Ureter (tissue), 1 donor: Measurements from ENCODE around the gene PUM1. TPM values are rescaled to one million over a fixed set of nuclear protein-coding genes. Genes with fewer than 3 reads are reported as not detected.

Source experiments
- DNase-seq: peaks from one replicate; pipeline ENCODE4 v3.0.0-alpha.2; 2020; ENCODE audit warnings: low spot score
- total RNA-seq: library from RNA; stranded (reverse); gene quantifications from one replicate; pipeline ENCODE4 v1.2.4, GENCODE V29; 2023
- donor health status: DM: yes; HTN: yes; CAD: no.

PUM1 gene
- total RNA-seq, 1 donor from 2014 or later, result 174 TPM

DNA sequence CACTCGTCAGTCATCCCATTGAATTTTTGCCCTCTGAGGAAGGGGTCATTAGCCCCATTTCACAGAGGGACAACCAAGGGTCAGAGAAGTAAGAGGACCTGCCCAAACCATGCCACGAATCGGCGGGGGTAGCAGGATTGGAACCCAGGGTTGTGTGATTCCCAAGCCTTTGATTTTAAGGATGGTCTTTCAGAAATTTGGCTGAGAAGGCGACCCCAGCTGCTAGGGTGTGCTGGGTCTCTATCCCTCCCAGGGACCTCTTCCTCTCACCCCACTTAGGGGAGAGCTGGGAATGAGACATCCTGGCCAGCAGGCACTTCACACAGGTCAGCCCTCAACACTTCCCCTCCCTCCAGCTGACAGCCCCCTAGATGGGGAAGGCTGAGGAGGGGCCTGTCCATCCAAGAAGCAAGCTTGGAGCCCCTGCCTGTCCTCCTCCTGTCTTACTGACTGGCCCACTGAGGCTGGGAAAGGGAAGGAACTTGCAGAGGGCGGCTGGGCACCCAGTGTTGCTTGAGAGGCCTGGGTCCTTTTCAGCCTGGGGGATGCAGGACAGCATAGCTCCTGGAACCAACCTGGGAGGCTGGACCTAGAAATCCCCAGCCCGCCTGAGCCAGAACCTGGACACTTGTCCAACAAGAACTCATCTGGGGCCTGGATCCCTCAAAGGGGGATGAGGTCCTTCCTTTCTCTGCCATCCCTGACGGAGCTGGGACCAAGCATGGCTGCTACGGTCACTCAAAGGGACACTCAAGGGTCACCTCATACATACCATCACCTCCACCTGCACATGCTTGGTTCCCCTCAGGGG, 158.7 kb downstream of the PUM1 start:
- no peak for DNase-seq

DNA sequence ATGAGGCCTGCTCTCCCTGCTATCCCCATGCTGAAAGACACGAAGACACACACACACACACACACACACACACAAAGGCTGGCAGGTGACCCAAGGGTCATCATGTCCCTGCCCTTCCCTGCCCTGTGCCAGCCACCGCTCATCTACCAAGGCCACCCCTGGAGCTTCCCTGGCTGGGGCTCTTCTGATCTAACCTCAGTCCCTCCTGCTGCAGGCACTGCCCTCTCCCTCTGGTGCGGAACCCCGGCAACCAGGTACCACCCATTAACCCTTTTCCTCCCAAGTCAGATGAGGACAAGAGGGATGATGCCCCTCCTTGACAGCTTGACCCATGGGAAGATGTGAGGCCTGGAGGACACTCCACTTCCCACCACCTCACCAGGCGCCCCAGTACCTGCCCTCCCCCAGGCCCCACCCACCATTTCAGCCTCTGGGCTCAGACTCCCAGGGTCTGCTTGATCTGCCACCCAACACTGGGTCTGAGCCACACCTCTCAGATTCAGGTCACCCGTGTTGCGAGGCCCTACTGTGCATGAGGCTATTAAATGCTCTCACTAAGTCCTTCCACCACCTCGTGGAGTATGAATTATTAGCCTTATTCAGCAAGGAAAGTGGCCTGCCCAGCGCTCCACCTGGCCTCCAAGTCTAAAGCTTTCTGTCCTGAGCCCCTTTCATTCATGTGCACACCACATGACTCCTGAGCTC, 159.4 kb downstream of the PUM1 start:
- DNase-seq, result no peak

DNA sequence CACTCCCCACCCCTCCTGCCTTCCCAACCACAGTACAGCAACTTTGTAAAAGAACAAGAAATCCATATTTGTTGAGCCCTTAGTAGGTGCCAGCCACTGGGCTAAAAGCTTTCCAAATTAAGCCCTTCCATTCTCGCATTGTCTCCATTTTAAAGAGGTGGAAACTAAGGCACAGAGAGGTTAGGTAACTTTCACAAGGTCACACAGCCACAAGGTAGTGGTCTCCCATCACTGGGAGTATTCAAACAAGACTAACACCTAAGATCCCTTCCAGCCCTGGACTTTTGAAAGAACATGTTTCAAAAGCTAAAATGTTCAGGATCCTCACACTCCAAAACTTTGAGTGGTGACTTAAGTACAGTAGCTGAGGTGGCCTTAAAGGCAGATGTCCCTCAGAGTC, 160.1 kb downstream of the PUM1 start:
- DNase-seq, result no peak

DNA sequence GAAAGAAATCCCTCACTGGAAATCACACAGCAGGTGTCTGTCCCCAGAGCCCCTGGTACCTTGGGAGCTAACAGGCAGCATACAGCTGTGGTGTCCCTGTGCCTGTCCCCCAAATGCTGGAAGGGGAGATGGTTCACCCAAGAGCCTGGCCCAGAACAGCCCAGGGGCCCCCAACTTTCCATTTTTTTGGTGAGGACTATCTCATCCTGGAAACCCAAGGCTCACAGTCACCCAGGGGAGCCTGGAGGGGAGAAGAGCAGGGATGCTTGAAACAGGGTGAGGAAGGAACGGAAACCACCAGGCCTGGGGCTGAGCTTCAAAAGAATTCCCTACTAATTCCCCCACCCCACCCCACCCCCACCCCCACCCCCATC, 160.6 kb downstream of the PUM1 start:
- DNase-seq, result no peak

DNA sequence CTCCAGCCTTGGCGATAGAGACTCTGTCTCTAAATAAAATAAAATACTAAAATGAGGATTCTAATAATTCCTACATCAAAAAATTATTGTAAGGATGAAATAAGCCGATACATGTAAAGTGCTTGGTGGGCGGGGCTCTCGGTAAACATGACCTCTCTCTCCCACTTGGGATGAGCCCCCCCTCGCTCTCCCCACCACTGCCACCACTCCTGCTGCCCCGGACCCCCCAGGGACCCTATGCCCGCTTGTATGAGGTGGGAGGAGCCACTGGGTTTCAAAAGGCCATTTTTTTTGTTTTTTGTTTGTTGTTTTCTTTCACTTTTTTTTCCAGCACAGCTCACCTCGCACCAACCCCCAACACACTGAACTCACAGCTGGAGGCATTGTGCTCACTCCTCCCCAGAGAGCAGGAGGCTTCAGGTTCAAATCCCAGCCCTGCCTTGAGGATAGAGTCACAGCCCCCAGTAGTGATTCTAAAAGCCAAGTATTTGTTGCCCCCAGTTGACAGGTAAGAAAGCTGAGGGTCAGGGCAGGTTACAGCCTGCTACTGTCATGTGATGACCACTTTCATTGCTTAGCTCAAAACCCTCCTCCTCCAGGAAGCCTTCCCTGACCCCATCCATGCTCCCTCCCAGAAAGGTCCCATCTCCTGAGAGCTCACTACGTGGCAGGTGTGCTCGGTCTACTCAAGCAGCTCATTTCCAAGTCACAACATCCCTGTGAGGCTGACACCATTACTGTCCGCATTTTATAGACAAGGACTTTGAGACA, 161.1 kb downstream of the PUM1 start:
- DNase-seq, result no peak

DNA sequence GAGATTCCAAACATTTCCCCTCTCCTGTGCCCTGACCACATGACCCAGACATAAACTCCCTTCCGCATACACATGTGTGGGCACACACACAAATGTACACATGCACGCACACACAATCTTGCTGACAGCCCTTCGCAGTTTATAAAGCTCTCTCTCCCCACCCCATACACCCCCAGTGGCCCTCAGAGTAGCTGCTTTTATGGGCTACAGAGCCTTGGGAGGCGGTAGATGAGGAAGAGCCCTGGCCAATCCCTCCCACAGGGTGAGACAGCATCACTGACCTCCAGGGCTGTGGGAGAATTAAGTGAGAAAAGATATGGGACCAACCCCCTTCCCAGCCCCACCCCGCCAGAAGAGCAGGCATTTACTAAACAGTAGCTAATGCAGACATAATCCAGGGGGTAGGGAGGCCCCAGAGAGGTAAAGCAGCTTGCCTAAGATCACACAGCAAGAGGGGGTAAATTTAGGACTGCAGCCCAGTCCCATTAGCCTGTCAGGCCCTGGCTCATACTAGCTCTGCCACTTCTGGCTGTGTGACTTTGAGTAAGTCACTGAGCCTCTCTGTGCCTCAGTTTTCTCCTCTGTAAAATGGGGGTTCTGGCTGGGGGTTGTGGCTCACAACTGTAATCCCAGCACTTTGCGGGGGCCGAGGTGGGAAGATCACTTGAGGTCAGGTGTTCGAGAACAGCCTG, 162.0 kb downstream of the PUM1 start:
- no peak for DNase-seq

DNA sequence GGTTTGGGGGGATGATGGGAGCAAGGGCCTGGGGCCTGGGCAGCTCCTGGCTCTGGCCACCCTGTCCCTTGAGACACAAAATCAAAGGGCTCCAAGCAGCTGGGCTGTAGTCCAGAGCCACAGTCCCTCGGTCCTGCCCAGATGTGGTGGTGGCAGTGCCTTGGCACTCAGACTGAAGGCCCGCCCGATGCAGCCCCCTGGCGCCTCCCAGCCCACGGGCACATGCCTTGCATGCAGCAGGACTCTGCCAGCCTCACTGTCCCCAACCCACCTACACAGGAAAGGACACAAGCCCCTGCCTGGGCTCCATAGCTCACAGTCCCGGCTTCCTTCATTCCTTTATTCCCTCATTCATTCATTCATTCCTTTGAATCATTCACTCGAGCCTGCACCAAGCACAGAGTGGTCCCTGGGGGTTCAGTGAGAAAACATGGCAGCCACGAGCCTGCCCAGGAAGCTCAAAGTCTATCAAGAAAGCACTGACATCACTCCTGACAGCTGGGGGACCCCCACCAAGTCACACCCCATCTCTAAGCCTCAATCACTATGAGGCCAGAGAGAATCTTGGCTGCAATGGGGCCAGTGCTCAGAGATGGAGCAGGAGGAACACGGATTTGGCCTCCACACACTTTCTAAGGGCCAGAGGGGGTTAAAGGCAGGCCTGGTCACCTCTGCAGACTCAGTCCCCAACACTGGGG, 162.8 kb downstream of the PUM1 start:
- DNase-seq, result no peak

DNA sequence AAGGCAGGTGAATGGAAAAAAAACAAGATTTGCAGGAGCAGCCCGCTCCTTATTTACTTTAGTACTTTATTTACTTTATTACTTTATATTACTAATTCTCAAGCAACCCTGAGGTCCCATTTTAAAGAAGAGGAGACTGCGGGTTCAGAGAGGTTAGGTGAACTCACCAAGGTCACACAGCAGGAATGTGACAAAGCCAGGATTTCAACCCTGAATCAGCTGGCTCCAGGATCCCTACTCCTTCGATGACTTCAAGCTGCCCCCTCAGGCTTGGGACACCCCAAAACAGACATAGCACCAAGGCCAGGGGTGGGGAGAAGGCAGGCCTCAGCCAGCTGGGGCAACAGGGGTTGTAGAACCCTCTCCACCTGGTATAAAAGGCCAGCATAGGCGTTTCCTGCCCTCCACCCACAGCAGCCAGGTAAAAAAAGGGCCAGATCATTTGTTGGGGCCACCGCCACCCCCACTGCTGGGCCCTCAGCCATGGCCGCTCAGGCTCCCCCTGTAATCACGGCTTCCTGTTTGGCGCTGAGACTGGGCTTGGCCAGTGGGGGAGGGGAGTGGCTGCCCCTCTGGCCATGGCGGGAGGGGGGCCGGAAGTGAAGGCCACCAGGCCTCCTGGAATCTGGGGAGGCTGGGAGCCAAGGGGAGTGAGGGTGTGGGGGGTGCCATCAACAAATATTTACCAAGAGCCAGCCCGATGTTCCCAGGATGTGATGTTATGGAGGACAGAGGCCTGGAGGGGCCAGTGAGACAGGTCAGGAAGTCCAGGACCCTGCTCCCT, 163.5 kb downstream of the PUM1 start:
- DNase-seq, result no peak

DNA sequence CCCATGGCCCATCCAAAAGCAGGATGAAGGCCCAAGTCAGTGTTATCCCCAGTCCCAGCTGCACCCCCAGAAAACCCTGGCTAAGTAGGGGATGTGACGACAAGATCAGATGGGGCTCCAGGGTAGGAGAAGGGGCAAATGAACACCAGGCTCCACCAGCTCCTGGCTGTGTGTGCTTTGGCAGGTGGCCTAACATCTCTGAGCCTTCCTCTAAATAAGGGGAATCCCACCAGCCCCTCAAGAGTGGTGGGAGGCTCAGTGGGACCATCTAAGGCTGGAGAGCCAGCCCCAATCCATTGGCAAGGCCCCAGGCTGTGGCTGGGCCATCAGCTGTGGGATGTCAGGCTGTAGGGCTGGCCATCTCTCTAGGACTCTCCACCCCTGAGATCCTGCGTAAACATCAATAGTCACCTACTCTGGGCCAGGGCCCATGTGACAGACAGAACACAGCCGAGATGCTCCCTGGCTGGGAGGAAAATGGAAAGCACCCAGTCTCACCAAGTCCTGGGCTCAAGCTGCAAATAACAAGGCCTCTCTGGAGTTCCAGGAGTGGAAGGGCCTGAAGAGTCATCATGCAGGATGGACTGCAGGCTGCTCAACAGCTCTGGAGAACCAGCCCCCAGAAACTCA, 164.5 kb downstream of the PUM1 start:
- DNase-seq, result no peak

DNA sequence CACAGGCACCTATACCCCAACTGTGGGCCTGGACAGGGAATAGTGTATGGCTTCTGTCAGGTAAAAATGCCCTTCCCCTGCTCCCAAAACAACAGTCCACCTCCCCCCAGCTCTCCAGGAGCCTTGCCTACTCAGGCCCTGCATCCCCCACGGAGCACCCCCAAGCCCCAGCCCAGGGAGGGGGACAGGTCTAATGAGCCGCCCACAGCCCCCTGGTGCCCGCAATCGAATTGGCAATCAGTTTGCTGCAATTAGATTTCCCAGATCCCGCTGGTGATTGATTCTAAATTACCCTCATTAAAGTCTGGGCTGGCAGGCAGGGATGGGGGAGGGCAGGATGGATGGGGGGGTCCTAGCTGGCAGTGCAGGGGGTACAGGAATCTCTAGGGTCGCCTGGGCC, 165.0 kb downstream of the PUM1 start:
- no peak for DNase-seq

DNA sequence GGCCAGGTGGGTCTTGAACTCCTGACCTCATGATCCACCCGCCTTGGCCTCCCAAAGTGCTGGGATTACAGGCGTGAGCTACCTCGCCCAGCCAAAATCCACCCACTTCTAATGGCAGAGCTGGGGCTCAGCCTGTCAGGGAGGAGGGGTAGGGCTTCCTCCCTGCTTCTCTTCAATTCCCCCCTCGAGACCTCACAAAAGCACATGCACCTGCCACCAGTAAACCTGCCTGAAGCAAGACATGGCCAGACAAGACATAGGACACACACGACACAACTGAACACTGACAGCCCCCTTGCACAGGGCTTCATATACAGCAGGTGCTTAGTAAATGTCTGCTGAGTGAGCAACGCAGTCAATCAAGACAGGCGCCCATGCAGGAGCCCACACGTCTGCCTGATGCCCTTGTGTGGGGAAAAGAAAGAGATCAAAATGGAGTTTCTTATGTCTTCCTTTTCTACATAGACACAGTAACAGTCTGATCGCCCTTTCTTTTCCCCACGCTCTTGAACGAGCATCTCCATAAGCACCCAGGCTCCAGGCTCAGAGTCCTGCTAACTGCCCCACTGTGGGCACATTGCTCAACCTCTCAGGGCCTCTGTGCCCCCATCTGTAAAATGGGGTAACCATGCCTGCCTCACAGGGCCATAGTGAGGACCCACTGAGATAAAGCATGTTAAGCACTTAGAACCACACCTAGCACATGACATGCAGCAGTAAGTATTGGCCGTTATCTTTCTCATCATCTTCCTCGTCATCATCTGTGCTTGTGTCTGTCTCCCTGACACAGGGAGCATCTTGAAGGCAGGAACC, 165.7 kb downstream of the PUM1 start:
- DNase-seq, result no peak

DNA sequence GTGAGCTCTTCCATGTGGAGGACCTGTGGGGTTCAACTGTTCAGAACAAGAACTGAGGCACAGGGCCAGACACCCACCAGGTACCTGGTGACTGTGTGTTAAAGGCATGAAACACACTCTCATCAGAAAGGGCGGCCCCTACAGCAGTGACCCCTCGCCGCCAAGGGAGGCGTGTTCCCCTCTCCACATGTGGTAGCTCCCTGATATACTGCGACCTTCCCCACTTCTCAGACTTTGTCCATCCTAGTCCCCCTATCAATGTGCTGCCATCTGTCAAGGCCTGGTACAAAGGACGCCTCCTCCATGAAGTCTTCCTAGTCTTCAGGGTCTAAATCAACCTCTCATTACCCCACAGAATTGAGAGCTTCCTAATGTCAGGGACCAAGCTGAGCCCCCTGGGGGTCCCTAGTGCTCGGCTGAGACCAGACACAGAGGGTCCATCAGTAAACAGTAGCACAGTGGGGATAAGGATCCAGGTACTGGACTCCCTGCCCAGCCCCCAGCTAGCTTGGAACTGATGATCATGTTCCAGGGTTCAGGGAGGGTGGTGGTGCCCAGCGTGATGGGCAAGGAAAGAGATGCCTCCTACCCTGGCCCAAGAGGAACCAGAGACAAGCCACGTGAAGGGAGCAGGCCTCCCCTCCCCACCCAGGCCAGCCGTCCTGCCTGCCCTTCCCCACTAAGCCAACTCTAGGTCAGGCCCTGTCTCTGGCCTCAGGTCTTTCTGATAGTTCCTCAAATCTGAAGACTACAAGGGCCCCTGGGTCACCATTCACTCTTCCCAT, 167.3 kb downstream of the PUM1 start:
- no peak for DNase-seq

DNA sequence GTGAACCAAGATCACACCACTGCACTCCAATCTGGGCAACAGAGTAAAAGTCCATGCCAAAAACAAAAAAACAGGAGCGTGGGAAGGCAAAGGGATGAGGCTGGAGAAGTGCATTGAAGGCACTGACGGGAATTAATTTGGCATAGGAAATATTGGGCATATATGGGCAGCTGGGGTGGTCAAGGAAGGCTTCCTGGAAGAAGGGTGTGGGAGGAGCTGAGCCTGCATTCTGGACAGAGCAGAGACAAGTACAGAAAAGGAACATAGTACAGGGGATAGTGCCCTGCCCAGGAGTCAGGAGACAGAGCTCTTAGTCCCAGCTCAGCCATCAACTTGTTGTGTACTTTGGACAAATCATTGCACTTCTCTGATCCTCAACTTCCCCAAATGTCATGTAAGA, 168.6 kb downstream of the PUM1 start:
- DNase-seq, result no peak

DNA sequence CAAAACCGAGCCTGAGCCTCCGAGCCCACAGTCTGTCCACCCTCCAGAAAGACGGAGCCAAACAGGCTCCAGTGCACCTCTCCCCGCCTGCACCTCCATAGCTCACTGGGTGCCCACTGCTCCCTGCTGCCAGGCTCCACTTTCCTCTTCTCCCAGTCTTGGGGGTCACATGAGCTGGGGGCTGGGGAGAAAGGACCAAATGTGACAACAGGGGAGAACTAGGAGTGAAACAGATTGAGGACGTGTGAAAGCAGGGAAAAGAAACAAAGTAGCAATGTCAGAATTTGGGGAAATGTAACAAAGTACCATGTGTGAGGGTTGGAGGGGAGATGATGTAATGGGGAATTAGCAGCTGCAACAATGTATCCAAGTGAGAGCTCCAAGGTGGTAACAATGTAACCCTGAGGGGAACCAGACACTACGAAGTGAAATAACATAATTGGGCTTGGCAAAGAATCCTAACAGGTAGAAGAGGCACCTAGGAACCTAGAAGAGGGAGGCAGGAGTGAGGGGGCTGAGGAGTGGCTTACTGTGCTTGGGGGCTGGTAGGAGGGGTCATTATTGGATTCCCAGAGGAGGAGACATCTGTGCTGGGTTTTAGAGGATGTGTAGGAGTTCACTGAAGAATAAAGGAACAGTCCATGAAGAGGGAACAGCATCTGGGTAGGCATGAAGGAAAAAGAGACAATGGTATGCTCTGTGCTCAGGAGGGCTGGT, 169.4 kb downstream of the PUM1 start:
- no peak for DNase-seq

DNA sequence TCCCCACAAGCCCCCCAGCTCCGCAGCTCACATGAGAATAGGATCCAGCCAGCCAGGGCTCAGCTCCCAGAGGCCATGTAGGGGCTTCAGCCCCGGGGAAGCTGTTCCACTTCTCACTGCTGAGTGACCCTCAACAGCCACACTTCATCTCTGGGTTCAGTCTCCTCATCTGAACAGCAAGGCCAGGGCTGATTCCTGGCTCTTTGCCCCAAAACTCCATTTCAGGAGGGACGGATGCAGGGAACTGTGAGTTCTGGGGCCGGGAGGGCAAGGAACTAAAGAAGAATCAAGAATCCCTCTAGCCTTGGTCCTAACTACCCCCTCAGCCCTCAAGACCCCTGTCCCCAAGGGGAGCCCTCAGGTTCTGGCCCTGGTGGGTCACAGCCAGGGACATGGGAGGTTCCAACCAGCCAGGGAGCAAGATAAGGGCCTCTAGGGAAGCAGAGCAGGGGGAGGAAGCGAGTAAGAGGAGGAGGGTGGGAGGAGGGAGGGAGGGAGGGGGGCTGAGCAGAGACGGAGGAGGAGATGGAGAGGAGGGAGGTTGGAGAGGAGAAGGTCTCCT, 170.1 kb downstream of the PUM1 start:
- DNase-seq, result no peak

DNA sequence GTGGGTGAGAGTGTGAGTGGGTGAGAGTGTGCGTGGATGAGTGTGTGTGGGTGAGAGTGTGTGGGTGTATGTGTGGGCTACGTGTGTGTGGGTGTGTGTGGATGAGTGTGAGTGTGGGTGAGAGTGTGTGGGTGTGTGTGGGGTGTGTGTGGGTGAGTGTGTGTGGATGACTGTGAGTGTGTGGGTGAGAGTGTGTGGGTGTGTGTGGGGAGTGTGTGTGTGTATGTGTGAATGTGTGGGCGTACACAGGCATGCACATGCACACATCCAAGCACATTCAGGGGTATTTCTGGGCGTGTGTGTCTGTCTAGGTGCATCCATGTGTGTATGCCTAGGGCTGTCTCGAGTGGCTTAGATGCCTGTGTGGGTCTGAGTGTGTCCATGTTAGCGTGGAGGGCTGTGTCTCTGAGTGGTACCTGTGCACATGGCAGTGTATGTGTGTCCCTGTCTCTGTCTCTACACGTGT, 171.0 kb downstream of the PUM1 start:
- no peak for DNase-seq

DNA sequence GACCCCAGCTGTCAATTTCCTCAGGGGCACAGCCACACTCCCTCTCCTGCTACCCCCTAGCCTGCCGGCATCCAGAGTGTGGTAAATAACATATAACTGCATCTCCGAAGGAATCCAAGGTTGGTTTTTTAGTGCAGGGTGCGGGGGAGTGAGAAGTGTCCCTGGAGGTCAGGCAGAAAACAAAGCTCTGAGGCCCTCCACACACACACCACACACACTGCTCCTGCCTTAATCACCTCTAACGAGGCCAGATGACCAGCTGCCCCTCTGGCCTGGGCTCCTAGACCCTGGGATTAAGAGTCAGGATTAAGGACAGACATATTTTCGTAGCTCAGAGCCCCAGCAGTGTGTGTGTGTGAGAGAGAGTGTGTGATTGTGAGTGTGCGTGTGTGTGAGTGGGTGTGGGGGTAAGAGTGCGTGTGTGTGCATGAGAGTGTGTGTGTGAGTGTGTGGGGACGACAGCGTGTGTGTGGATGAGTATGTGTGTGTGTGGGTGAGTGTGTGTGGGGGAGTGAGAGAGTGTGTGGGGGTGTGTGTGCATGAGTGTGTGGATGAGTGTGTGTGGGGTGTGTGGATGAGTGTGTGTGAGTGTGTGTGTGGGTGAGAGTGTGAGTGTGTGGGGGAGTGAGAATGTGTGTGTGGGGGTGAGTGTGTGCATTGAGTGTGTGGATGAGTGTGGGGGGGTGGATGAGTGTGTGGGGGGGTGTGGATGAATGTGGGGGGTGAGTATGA, 171.6 kb downstream of the PUM1 start:
- no peak for DNase-seq
